ENCODE data around the gene NOX5.

NOX5 gene

GRCh38 chr15:69081310-69082004, 67.0 kb downstream of the NOX5 start:
- no peak for DNase-seq (ENCODE audit: low read depth)

GRCh38 chr15:69082021-69082502, 67.6 kb downstream of the NOX5 start:
- no peak for DNase-seq (ENCODE audit: low read depth)

DNA sequence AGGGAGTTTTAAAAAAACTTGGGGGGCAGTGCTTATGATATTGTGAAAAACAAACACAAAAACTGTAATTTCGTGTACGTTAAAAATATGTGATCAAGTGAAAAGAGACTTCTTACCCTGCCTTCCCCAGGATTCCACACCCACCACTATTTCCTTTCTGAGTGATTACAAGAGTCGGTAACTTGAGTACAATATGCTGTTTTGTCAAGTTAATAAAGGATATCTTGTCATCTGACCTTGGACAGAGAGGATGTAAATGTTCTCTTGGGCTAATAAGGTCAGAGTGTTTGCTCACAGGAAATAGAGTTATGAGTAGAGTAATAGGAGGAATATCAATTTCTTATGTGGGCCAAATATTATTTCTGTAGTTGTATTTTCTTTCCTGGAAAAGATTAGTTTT, 68.1 kb downstream of the NOX5 start:
- DNase-seq (ENCODE audit: low read depth) = no peak

GRCh38 chr15:69084404-69085030, 70.0 kb downstream of the NOX5 start:
- DNase-seq (ENCODE audit: low read depth) = no peak

DNA sequence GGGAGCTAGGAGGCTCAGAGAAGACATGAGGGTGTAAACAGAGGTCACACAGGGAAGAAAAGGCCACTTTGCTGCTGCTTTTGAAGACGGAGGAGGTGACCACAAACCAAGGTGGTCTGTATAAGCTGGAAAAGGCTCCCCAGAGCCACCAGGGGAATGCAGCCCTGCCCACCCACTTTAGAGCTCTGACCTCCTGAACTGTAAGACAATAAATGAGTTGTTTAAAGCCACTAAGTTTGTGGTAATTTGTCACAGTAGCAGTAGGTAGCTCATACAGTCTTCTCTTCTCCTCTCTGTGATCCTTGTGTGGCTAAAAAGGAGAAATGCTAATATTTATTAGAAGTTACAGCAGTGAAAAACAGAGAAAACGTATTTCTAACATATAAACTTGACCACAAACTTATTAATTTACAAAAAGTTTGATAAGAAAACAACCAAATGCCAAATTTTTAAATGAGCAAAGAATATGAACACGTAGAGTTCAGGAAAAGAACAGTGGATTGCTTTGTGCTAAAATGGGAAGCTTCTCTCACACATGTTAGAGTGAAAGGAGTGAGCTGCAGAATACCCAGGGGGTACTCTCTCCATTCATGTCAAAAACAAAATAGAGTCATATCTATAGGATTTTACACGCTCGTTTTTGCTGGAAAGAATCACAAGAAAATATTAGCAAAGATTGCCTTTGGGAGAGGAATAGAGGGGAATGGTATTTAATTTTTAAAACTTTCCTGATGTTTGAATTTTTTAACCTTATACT, 71.0 kb downstream of the NOX5 start:
- DNase-seq (ENCODE audit: low read depth) = no peak

DNA sequence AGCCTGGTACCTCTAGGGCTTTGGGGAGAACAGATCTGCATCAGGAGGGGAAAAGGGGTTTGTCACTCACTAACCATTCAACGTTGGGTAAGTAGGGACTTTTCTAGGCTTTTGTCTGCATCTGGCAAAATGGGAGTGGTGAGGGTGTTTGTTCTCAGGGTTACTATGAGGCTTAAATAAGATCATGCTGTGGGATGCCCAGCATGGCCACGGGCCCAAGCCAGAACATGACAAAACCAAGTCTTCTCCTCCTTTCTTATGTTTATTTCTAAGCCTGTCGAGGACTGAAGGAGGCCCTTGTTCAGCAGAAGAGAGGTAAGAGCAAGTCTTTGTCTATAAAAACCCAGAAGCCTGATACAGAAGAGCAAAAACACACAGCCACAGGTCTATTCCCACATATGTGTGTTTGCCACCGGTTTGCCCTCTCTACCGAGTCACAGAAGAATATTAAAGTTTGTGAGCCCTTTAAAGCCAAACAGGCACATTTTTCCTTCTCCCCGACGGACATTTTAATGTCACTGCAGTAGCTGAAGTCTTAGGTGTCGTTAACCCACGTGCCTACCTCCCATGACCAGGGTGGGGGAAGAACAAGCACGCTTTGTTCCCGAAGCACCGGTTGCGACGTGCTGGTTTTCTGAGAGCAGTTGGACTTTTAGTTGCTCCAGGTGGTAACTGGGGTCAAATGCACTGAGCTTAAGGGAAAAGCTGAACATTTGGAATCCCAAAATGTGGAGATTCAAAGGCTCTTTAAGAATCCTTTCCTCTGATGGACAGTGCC, 72.1 kb downstream of the NOX5 start:
- DNase-seq (ENCODE audit: low read depth) = no peak

DNA sequence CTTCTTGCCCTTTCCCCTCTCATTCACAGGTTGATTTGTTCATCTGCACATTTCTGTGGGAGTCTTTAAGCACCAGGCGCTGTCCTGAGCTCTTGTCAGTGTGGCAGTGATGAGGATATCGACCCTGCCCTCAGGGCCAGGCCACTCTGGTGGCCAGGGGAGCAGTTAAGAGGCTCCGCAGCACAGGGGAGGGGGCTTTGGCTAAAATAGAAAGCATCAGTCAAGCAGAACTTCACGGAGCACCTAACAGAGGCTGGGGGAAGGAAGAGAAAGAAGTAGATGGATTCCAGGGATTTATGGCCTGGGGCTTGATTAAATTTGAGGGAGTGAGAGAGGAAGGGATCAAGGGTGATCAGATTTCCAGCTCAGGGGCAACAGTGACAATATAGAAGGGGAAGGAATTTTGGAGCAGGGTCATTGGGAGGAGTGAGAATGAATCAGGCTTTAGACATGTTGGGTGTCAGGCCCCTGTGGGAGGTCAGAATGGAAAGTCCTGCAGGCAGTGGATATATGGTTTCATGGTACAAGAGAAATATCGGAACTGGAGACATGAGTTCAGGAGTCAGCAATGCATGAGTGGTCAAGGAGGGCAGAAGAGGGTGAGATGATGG, 73.0 kb downstream of the NOX5 start:
- DNase-seq (ENCODE audit: low read depth) = no peak

DNA sequence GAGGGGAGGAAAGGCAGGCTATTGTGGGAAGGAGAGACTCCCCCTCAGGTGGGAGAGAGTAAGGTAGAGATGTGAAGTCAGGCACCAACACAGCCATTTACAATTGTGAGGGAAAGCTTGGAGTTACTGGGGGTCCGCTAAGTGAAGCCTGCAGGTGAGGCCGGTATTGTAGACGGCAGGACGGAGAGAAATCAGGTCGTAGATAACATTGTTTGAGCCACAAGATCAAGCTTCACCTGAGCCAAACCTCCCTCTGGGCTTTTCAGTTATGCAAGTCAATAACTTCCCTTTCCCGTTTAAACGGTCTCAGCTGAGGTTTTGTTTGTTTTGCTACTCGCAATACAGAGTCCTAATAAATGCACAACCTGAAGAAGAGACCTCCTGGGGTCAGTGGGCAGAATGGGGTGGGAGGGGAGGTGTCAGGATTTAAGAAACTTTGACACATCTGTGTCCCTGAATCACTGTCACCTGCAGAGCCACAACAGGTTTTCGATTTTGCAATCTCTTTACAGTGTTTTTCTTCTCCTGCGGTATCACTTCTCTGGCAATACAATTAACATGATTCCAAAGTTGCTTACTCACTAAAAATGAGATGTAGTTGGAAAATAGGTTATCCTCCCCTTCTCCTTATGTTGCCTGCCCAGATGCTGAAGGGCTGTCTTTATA, 73.9 kb downstream of the NOX5 start:
- DNase-seq (ENCODE audit: low read depth) = no peak

- no peak for DNase-seq (ENCODE audit: low read depth)
These were observed 74.8 kb downstream of the NOX5 start for GRCh38 chr15:69089258-69089657.

GRCh38 chr15:69090197-69090948, 75.9 kb downstream of the NOX5 start:
- DNase-seq (ENCODE audit: low read depth) = no peak

DNA sequence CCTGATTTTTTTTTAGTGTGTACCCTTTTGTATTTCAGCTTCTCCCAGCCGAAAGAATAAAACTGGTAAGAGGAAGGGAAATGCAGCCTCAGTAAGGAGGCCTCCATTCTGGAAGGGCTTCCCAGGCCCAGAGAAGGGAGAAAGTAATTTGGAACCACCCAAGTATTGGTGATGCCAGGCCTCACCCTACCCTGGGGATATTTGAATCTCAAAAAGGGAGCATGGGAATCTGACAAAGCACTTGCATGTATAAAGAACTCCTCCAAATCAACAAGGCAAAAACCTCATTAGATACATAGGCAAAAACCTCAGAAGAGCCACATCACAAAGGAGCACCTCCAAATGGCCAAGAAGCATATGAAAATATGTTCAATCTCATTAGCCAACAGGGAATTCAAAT, 77.2 kb downstream of the NOX5 start:
- no peak for DNase-seq (ENCODE audit: low read depth)

- no peak for DNase-seq (ENCODE audit: low read depth)
These were observed 77.7 kb downstream of the NOX5 start for GRCh38 chr15:69092159-69092558.

DNA sequence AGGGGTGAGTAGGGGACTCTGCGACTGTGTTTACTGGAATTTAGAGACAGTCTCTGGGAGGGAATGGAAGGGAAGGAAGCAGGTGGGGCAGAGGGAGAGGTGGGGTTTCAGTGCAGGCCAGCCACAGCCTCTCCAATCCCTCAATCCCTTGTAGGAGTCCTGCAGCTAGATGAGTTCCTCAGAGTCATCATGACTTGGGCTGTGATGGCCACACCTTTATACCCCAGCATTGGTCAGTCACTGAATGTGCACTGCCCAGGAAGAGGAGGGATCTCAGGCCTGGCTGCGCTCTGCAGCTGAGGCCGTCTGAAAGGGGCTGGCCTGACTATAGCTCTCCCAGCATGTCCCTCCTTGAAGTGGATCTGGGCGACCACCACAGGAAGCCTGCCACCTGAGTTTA, 78.6 kb downstream of the NOX5 start:
- DNase-seq (ENCODE audit: low read depth) = no peak

- DNase-seq (ENCODE audit: low read depth) = no peak
These were observed 79.1 kb downstream of the NOX5 start for GRCh38 chr15:69093614-69094013.

DNA sequence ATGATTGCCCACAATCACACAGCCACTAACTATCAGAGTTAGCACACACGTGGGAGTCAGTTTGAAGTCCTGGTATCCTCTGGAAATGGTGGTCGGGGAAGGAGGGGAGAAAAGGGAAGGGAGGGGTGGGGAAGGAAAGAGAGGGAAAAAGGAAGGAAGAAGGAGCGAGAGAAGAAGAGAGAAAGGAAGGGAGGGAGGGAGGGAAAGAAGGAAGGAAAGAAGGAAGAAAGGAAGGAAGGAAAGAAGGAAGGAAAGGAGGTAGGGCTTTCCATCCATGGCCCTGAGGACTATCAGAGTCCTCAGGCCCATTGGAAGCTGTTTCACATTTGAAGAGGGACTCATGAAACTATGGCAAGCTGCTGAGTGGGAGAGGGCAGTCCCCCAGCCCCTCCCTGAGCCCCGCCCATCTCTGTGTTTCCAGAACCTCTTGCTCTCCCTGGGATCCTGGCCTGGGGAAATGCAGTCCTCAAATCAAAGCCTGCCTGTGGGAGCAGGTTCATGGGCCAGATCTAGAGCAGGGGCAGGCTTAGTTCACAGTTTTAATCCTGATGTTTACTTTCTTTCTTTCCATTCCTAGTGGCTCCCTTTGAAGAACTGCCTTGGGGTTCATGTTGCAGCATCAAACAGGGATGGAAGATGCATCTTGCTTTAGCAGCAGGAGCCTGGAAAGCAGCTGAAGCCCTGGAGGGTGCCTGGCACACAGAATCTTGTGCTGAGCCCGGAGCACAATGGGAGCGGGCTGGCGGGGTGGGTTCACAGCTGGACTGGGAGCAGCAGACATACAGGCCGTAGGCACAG, 79.8 kb downstream of the NOX5 start:
- no peak for DNase-seq (ENCODE audit: low read depth)

- no peak for DNase-seq (ENCODE audit: low read depth)
These were observed 80.8 kb downstream of the NOX5 start for GRCh38 chr15:69095274-69095673.

DNA sequence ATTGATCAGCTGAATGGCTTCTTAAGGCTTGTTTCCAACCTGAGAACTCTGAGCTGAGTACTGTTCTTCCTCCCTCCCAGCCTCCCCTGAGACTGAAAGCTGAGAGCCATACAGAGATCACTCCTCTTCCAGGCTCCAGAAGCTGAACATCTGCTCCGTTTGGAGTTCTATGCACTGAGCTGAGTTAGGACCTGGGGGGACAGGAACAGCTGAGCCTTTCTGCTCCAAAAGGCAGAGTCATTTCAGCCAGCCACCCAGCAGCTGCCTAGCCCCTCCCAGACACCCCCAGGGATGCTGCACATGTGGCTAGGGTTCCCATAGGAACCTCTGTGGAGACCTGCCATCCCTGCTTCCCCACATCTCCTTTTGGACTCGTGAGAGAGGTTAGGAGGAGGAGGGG, 81.7 kb downstream of the NOX5 start:
- DNase-seq (ENCODE audit: low read depth) = no peak

DNA sequence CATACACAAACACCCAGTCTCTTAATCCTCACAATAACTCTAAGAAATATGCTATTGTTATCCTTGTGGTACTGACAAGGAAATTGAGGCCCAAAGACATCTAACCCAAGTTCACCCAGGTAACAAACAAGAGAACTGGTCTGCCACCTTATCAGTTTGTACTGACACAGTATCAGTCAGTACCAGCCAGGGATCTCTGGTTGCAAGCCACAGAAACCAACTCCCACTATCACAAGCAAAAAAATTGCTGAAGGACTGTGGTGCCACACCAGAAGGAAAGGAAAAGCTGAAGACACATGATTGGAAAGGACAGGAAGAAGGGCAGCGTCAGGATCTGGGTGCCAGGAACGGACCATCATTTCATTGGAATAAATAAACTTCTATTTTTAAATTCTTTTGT, 82.1 kb downstream of the NOX5 start:
- DNase-seq (ENCODE audit: low read depth) = no peak

GRCh38 chr15:69098771-69099170, 84.3 kb downstream of the NOX5 start:
- no peak for DNase-seq (ENCODE audit: low read depth)

DNA sequence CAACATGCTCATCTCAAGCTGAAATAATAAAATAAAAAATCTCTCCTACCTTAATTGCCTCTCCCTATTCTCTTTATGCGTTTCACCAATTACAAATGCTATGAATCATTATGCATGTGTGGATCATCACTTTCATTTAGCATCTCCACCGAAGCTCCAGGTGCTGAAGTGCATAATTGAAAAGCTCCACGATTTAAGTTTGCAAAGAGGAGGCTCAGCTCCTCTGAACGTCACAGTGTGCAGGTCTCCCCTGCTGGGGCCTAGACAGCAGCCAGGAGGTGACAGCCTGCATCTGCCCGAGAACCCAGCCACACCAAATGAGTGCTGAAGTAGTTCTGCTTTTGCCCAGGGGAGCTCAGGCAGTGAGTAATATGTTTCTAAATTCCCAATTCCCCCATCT, 85.4 kb downstream of the NOX5 start:
- no peak for DNase-seq (ENCODE audit: low read depth)

All from activated T-cell treated with anti-CD3 and anti-CD28 coated beads for 48 hours (primary cell).